K562 (cell line): ENCODE results near the gene LHX3. TPM values are rescaled to one million over a fixed set of nuclear protein-coding genes. Genes with fewer than 3 reads are reported as not detected.

Experiments used
- ATF1 ChIP-seq, 2 experiments: fragments of 450-650 bp in 1 of 2; IDR thresholded peaks; 2 replicates each; pipeline ENCODE4 v1.6.1; 2016; ENCODE audit warnings: missing compliant biosample characterization in 1 of 2, missing genetic modification characterization in 1 of 2
- ATF6 ChIP-seq: sonication (generic); formaldehyde crosslinking; IDR thresholded peaks from 2 replicates; pipeline ENCODE4 v1.4.0; 2020; ENCODE audit warnings: mild to moderate bottlenecking, missing genetic modification reagents
- CREB3L1 ChIP-seq: fragments of 450-650 bp; IDR thresholded peaks from 2 replicates; pipeline ENCODE4 v1.6.1; 2014; ENCODE audit warnings: low read depth, mild to moderate bottlenecking, moderate library complexity, borderline replicate concordance
- EGR1 ChIP-seq: fragments of 450-650 bp; conservative IDR thresholded peaks from 2 replicates; pipeline ENCODE4 v1.6.1; 2017; ENCODE audit warnings: mild to moderate bottlenecking
- GABPB1 ChIP-seq: sonication (generic); formaldehyde crosslinking; IDR thresholded peaks from 2 replicates; pipeline ENCODE4 v1.8.0; 2022; ENCODE audit warnings: mild to moderate bottlenecking, missing genetic modification reagents
- HDAC3 ChIP-seq: fragments of 450-650 bp; IDR thresholded peaks from 2 replicates; pipeline ENCODE4 v1.6.1; 2018; ENCODE audit warnings: borderline replicate concordance, mild to moderate bottlenecking, moderate library complexity; ENCODE audit not compliant: partially characterized antibody
- KDM5B ChIP-seq: fragments of 200-600 bp; sonication (generic); IDR thresholded peaks from 2 replicates; pipeline ENCODE4 v1.6.1; 2012; ENCODE audit warnings: low read depth, mild to moderate bottlenecking, moderate library complexity, low read length, control low read depth, inconsistent platforms; ENCODE audit not compliant: insufficient replicate concordance
- MYC ChIP-seq, 2 experiments: fragments of 250-450 bp in 1 of 2; sonication (Bioruptor Pico) in 1 of 2; IDR thresholded peaks; 2 replicates each; pipeline versions ENCODE4 v1.5.1 to v1.6.1; 2012 to 2021; ENCODE audit warnings: low read depth in 2 of 2, borderline replicate concordance in 1 of 2, improper control_type of control experiment in 1 of 2, low read length in 1 of 2, mild to moderate bottlenecking in 1 of 2, moderate library complexity in 1 of 2
- PTRF ChIP-seq: fragments of 450-650 bp; IDR thresholded peaks from 2 replicates; pipeline ENCODE4 v1.6.1; 2016; ENCODE audit warnings: mild to moderate bottlenecking, missing genetic modification characterization, missing compliant biosample characterization
- RB1 ChIP-seq: fragments of 450-650 bp; IDR thresholded peaks from 2 replicates; pipeline ENCODE4 v1.6.1; 2017; ENCODE audit warnings: low read depth, mild to moderate bottlenecking
- SMAD4 ChIP-seq: fragments of 250-450 bp; sonication (Bioruptor Pico); conservative IDR thresholded peaks from 2 replicates; pipeline ENCODE4 v1.8.0; 2021; ENCODE audit warnings: inconsistent platforms, mild to moderate bottlenecking, moderate library complexity
- SMARCB1 ChIP-seq: IDR thresholded peaks from 2 replicates; pipeline ENCODE4 v1.6.1; 2011; ENCODE audit warnings: improper control_type of control experiment, low read depth; ENCODE audit not compliant: insufficient read length
- ZBTB11 ChIP-seq, 3 experiments: fragments of 200-800 bp in 1 of 3; fragments of 250-450 bp in 1 of 3; fragments of 450-650 bp in 1 of 3; sonication (Bioruptor Pico) in 1 of 3; sonication (Bioruptor generic) in 1 of 3; formaldehyde crosslinking in 1 of 3; IDR thresholded peaks; 2 replicates each; pipeline versions ENCODE4 v1.6.1 to v1.8.0; 2016 to 2022; ENCODE audit warnings: mild to moderate bottlenecking in 2 of 3, missing genetic modification characterization in 2 of 3, missing compliant biosample characterization in 1 of 3, moderate library complexity in 1 of 3
- ZBTB7A ChIP-seq: IDR thresholded peaks from 2 replicates; pipeline ENCODE4 v1.6.1; 2011; ENCODE audit warnings: low read depth, mild to moderate bottlenecking, low read length, moderate library complexity, borderline replicate concordance; ENCODE audit not compliant: control insufficient read depth
- ZNF512 ChIP-seq: IDR thresholded peaks from 2 replicates; pipeline ENCODE4 v1.6.1; 2016; ENCODE audit warnings: missing genetic modification characterization, missing compliant biosample characterization
- ZNF57 ChIP-seq: fragments of 450-650 bp; formaldehyde crosslinking; IDR thresholded peaks from 2 replicates; pipeline ENCODE4 v1.4.0; 2020; ENCODE audit warnings: mild to moderate bottlenecking, moderate library complexity
- polyA plus RNA-seq, 8 experiments: library from polyadenylated mRNA; depleted of rRNA in 4 of 8; stranded (reverse) in 5 of 8; unstranded in 3 of 8; fragments of >200 nt; fragmentation: Nextera tagmentation in 2 of 8; fragmentation: Illumina TruSeq in 1 of 8; extraction: Ambion mirVana in 2 of 8; extraction: Trizol in 1 of 8; gene quantifications; 2 replicates each; pipeline versions ENCODE4 v1.2.1 to v1.2.3, GENCODE V29; 2011 to 2014; ENCODE audit warnings: inconsistent platforms in 1 of 8, missing spikeins in 1 of 8
- total RNA-seq, 7 experiments: library from RNA; depleted of rRNA in 6 of 7; stranded (reverse); fragments of >200 nt in 6 of 7; fragmentation: Illumina TruSeq in 2 of 7; extraction: Trizol in 2 of 7; gene quantifications; 2 replicates each; pipeline versions ENCODE4 v1.2.1 to v1.2.3, GENCODE V29; 2011 to 2021; ENCODE audit warnings: low replicate concordance in 1 of 7

LHX3 gene
- total and polyA plus RNA-seq, 9 of the 15 experiments (the other 6 are each of a cell fraction or from before 2014, with no cell fraction given), result 0.09 TPM; not detected in 8

GRCh38 chr9:136245219-136246150, 40.6 kb upstream of the LHX3 start, which contains the start of gene QSOX2 (continued):
- no peak for TF ChIP-seq ATF1 (CRISPR knock-in tag; IDR thresholded peaks at IDR 0.05)
- TF ChIP-seq ATF1 (tag; IDR thresholded peaks at IDR 0.05), result peak; percentile 19; the same call in 1 of the 2 replicates
- TF ChIP-seq CREB3L1, result peak; percentile 38; the same call in 1 of the 2 replicates
- TF ChIP-seq EGR1, result peak; percentile 28; the same call in 1 of the 2 replicates
- TF ChIP-seq ZNF512 (tag), result no peak
- TF ChIP-seq SMAD4, result peak; percentile 81
- peak; percentile 98 for TF ChIP-seq ZBTB7A
- TF ChIP-seq ATF6 (CRISPR knock-in tag), result 0 out of 2 replicates have a peak, but pooled peaks have one; percentile 70
- TF ChIP-seq ZBTB11 (CRISPR knock-in tag; IDR thresholded peaks at IDR 0.05), result no peak
- TF ChIP-seq ZNF57 (CRISPR knock-in tag), result no peak
- no peak for TF ChIP-seq SMARCB1
- TF ChIP-seq PTRF, result no peak
- no peak for TF ChIP-seq HDAC3
- peak; percentile 94 for TF ChIP-seq RB1
- peak; percentile 62 for TF ChIP-seq GABPB1
- peak; percentile 43 for TF ChIP-seq KDM5B
- peak; percentile 96 for TF ChIP-seq MYC (IDR thresholded peaks at IDR 0.05; ENCODE audit: low read depth, low read length)
- no peak for TF ChIP-seq MYC (CRISPR knock-in tag; IDR thresholded peaks at IDR 0.05; ENCODE audit: borderline replicate concordance, low read depth)
